Epithelial cell of proximal tubule (primary cell): ENCODE results near the gene CRB1. TPM values are rescaled to one million over a fixed set of nuclear protein-coding genes. Genes with fewer than 3 reads are reported as not detected.

Experiments used
- DNase-seq: peaks from one replicate; pipeline ENCODE4 v3.0.0-alpha.2; 2011; ENCODE audit warnings: low read depth
- H3K4me3 ChIP-seq: 2 replicates; pipeline ENCODE4 v1.5.1; 2011; ENCODE audit warnings: low read depth, mild to moderate bottlenecking, low read length
- CTCF ChIP-seq: conservative IDR thresholded peaks from 2 replicates; pipeline ENCODE4 v1.5.1; 2012; ENCODE audit warnings: low read depth, mild to moderate bottlenecking, low read length
- total RNA-seq: library from RNA; depleted of rRNA; stranded (reverse); fragments of >200 nt; gene quantifications from 2 replicates; pipeline ENCODE4 v1.2.3, GENCODE V29; 2015

The CRB1 gene
- total RNA-seq, 1 donor from 2014 or later: 0.06 TPM

- DNase-seq: no peak
- no peak for TF ChIP-seq CTCF
- H3K4me3 ChIP-seq: no peak overlapping the region
Observed at GRCh38 chr1:197321811-197322210, 53.8 kb downstream of the CRB1 start.

- no peak for DNase-seq
- no peak overlapping the region for H3K4me3 ChIP-seq
- peak; percentile 66 for TF ChIP-seq CTCF
Observed at GRCh38 chr1:197327776-197328364, 59.8 kb downstream of the CRB1 start.

GRCh38 chr1:197330213-197330612 lies 62.2 kb downstream of the CRB1 start:
- no peak for TF ChIP-seq CTCF
- DNase-seq: no peak
- H3K4me3 ChIP-seq: no peak overlapping the region

GRCh38 chr1:197331565-197331964 lies 63.5 kb downstream of the CRB1 start:
- no peak overlapping the region for H3K4me3 ChIP-seq
- DNase-seq: no peak
- TF ChIP-seq CTCF: no peak

GRCh38 chr1:197333041-197333440 lies 65.0 kb downstream of the CRB1 start:
- DNase-seq: no peak
- no peak overlapping the region for H3K4me3 ChIP-seq
- no peak for TF ChIP-seq CTCF

- DNase-seq: no peak
- no peak overlapping the region for H3K4me3 ChIP-seq
- no peak for TF ChIP-seq CTCF
Observed at GRCh38 chr1:197336571-197336970, 68.5 kb downstream of the CRB1 start.
